ENCODE data around the gene PES1. TPM values are rescaled to one million over a fixed set of nuclear protein-coding genes. Genes with fewer than 3 reads are reported as not detected.
"Not testable (repeated sequence)": the region's sequence is repeated elsewhere in the genome, so short reads cannot be mapped to it uniquely, and the experiment has no call there.

The PES1 gene
- 10 to 100 TPM; 66.2 to 70.3 (median 66.7) TPM for polyA plus RNA-seq (ENCODE audit: insufficient read length in 3 of 3)

- peak; percentile 97 to 99 (median 97) for DNase-seq (ENCODE audit: low read depth in 3 of 3, low spot score in 2 of 3)
These were observed at the start of gene PES1 for GRCh38 chr22:30591588-30592359. TSS of gene PES1 (minus strand) at chr22:30591910. CDS start at chr22:30591833, 77 bp downstream.

- no peak for DNase-seq (ENCODE audit: low read depth in 3 of 3, low spot score in 2 of 3)
These were observed 49.2 kb upstream of the PES1 start for GRCh38 chr22:30640839-30641430.

GRCh38 chr22:30640361-30640760, 48.7 kb upstream of the PES1 start:
- DNase-seq (ENCODE audit: low read depth in 3 of 3, low spot score in 2 of 3), result no peak

- DNase-seq (ENCODE audit: low read depth in 3 of 3, low spot score in 2 of 3), result no peak
These were observed 46.0 kb upstream of the PES1 start for GRCh38 chr22:30637701-30638114.

GRCh38 chr22:30636226-30637077, 44.7 kb upstream of the PES1 start:
- DNase-seq (ENCODE audit: low read depth in 3 of 3, low spot score in 2 of 3), result no peak

- peak; percentile 27 to 73 (median 72) for DNase-seq (ENCODE audit: low read depth in 3 of 3, low spot score in 2 of 3)
These were observed 43.8 kb upstream of the PES1 start, which contains the start of gene SLC35E4 for GRCh38 chr22:30635273-30636225. TSS of gene SLC35E4 (plus strand) at chr22:30635781. CDS start at chr22:30636451, 670 bp downstream.

- peak; percentile 54 to 65 (median 64) for DNase-seq (ENCODE audit: low read depth in 3 of 3, low spot score in 2 of 3)
These were observed 42.9 kb upstream of the PES1 start for GRCh38 chr22:30634471-30635233.

- not testable (repeated sequence) for DNase-seq (ENCODE audit: low read depth in 3 of 3, low spot score in 2 of 3)
These were observed 39.8 kb upstream of the PES1 start for GRCh38 chr22:30631469-30631868.

GRCh38 chr22:30628491-30628890, 36.8 kb upstream of the PES1 start:
- no peak for DNase-seq (ENCODE audit: low read depth in 3 of 3, low spot score in 2 of 3)

GRCh38 chr22:30627471-30627870, 35.8 kb upstream of the PES1 start:
- no peak for DNase-seq (ENCODE audit: low read depth in 3 of 3, low spot score in 2 of 3)

GRCh38 chr22:30626413-30626812, 34.7 kb upstream of the PES1 start:
- no peak for DNase-seq (ENCODE audit: low read depth in 3 of 3, low spot score in 2 of 3)

GRCh38 chr22:30619909-30620308, 28.2 kb upstream of the PES1 start:
- DNase-seq (ENCODE audit: low read depth in 3 of 3, low spot score in 2 of 3), result not testable (repeated sequence)

- no peak for DNase-seq (ENCODE audit: low read depth in 3 of 3, low spot score in 2 of 3)
These were observed 26.1 kb upstream of the PES1 start for GRCh38 chr22:30617819-30618218.

GRCh38 chr22:30615543-30615954, 23.8 kb upstream of the PES1 start:
- no peak for DNase-seq (ENCODE audit: low read depth in 3 of 3, low spot score in 2 of 3)

- no peak for DNase-seq (ENCODE audit: low read depth in 3 of 3, low spot score in 2 of 3)
These were observed 23.2 kb upstream of the PES1 start for GRCh38 chr22:30614879-30615278.

- no peak for DNase-seq (ENCODE audit: low read depth in 3 of 3, low spot score in 2 of 3)
These were observed 22.6 kb upstream of the PES1 start for GRCh38 chr22:30614268-30614667.

GRCh38 chr22:30612789-30613188, 21.1 kb upstream of the PES1 start:
- no peak for DNase-seq (ENCODE audit: low read depth in 3 of 3, low spot score in 2 of 3)

GRCh38 chr22:30611197-30611596, 19.5 kb upstream of the PES1 start:
- DNase-seq (ENCODE audit: low read depth in 3 of 3, low spot score in 2 of 3), result no peak

- DNase-seq (ENCODE audit: low read depth in 3 of 3, low spot score in 2 of 3), result no peak
These were observed 18.6 kb upstream of the PES1 start for GRCh38 chr22:30610299-30610698.
